ENCODE results near the gene MACROD2. TPM values are rescaled to one million over a fixed set of nuclear protein-coding genes. Genes with fewer than 3 reads are reported as not detected.
"Not testable (repeated sequence)": the region's sequence is repeated elsewhere in the genome, so short reads cannot be mapped to it uniquely, and the experiment has no call there.

MACROD2 gene
- total RNA-seq, 1 experiment from 2014 or later = 0.86 TPM

DNA sequence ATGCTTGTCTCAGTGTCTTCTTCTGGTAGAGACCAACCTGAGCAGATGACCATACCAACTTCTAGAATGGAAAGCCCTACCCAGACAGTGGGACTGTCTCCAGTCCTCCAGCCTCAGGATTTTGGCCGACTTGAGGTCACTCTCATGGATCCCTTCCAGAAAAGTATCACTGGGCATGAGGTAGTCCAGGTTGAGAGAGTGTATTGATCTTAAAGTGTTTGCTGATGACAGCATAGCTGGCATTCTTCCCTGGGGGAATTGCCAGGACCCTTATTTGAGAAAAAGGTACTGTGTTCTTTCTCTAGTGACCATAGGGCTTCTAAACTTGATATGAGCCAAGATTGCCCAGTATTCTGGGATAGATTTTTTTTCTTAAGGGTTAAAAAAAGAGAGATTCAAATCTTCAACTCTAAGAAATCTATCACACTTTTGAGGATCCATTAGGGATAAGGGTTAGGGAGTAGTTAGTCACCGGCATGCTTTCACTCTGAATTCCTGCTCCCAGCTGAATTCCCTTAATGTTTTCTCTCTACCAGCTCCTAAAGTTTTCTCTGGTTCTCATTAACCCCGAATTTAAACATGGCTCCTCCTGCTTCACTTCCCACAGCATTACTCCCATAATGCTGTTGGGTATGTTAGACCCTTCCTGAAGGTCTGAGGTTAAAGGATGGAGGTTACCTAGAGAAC is 415.7 kb downstream of the MACROD2 start:
- no peak for DNase-seq (ENCODE audit: low read depth)

GRCh38 chr20:14412065-14412681 is 416.9 kb downstream of the MACROD2 start:
- DNase-seq (ENCODE audit: low read depth) = no peak

DNA sequence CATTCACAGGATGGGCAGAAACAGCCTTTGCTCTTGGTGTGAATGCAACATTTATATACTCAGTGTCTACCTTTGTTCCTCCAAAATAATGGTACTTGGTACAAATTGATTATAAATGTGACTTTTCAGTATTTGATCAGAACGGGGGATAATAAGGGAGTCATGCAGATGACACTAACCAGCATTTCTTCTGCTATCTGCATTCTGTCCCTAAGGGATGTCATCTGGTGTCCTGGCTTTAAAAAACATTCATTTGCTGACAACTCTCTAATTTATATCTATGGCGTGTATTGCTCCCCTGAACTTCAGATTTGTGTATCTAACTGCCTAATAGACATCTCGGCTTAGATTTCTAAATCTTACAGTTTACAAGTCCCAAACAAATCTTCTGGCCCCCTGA is 418.5 kb downstream of the MACROD2 start:
- DNase-seq (ENCODE audit: low read depth) = no peak

DNA sequence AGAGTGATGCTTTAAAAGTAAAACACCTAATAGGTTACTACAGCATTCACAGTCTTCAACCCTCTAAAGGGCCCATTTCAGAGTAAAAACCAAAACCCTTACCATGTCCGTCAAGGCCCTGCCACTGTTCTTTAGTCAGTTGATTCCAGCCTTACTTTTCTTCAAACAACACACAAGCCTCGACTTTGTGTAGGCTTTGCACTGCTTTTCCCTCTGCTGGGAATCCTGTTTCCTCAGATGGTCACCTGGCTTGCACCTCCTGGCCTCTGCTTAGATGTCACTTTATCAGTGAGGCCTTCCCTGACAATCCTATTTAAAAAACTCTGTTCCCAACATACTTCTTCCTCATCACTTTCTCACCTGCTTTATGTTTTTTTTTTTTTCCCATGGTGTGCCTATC is 419.2 kb downstream of the MACROD2 start:
- DNase-seq (ENCODE audit: low read depth) = no peak

DNA sequence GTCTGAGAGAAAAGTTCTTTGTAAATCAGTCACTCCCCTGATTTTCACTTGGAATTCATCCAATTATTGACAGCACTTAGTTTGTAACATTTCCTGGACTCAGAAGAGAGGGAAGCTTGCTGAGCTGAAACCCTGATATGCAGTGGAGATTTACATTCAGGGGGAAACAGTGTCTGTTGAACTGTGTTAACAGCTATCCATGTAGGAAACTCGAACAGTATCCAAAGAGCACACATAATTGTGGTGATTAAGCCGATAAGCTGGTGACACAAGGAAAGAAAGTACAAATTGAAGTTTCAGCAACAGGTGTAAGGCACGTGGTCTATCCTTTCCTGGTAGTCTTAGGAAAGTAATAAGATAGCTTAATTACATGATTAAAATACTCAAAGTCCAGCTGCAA is 420.2 kb downstream of the MACROD2 start:
- DNase-seq (ENCODE audit: low read depth) = no peak

- no peak for DNase-seq (ENCODE audit: low read depth)
Measured at GRCh38 chr20:14418376-14418775, 423.1 kb downstream of the MACROD2 start.

DNA sequence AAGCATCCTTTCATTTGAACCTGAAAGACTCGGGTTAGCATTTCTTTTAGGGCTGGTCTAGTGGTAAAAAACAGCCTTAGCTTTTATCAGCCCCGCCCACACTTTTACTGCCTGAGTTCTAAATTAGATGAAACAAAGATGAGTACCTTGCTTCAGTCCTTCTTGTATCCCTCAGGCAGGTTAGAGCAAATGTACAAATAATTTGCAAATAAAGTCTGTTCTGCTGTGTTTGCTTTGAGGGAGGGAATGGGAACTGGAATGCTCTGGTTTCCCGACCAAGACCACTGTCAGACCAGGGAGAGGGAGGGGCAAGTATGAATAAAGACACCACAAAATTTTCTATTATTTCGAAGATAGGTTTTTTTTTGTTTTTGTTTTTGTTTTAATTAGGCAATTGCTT is 427.6 kb downstream of the MACROD2 start:
- no peak for DNase-seq (ENCODE audit: low read depth)

DNA sequence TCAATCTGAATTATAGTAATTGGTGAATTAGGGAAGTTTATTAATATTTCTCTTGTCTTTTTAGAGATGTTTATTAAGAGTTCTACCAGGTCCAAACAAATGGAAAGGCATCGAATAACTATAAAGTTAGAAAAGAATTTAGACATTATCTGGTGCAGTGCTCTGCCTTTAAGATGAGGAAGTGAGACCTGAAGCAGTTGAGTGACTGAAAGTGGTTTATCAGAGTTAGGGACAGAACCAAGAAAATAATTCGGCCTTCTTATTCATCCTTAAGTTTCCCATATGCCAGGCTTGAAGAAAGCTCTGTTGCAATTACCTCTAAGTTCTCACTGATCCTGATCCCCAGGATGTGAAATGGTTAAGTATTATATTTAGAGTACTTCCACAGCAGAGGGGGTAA is 436.3 kb downstream of the MACROD2 start:
- no peak for DNase-seq (ENCODE audit: low read depth)

GRCh38 chr20:14432085-14432484 is 436.8 kb downstream of the MACROD2 start:
- DNase-seq (ENCODE audit: low read depth) = no peak

DNA sequence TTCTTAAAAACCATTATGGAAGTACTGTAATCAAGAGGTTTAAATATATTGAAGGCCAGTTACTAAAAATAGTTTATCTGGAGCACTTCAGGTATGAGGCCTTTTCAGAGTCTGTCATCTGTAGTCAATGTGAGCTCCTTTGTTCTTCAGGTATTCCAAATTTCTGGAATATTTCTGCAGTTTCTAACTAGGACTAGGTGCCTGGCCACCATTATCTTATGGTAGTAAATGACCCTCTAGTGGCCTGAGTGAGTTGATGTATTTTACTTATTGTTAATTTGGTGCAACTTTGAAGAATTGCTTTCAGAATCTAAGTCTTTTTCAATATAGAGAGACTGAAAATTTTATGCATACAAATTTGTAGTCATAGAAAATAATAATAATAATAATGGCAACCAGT is 437.3 kb downstream of the MACROD2 start:
- DNase-seq (ENCODE audit: low read depth) = no peak

DNA sequence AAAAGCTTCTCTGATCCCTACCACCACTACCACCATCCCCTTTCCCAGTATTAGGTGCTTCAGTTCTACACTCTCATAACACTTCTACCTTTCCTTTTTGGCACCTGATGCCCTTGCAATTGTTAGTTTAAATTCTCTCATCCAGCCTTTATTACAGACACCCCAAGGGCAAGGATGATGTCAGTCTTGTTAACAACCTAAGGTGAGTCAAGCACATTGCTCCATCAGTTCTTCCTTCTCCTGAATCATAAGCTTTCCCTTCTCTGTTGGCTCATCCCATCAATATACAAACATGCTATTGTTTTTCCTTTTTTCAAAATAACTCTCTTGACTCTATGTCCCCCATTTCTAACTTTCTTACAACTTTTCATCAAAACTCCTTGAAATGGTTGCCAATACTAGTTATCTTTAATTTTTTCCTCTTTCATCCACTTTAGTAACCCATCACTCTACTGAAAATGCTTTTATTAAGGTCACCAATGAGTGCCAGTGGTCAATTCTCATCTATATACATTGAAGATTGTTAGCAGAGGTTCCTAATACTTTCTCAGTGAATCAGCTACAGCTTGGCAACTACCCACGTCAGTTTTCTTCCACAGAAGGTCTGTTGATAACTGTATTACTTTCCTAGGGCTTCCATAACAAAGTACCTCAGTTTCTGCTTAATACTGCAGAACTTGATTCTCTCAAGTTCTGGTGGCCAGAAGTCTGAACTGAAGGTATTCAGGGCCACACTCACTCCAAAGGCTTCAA is 439.2 kb downstream of the MACROD2 start:
- no peak for DNase-seq (ENCODE audit: low read depth)

- DNase-seq (ENCODE audit: low read depth) = no peak
Measured at GRCh38 chr20:14441201-14441600, 445.9 kb downstream of the MACROD2 start.

DNA sequence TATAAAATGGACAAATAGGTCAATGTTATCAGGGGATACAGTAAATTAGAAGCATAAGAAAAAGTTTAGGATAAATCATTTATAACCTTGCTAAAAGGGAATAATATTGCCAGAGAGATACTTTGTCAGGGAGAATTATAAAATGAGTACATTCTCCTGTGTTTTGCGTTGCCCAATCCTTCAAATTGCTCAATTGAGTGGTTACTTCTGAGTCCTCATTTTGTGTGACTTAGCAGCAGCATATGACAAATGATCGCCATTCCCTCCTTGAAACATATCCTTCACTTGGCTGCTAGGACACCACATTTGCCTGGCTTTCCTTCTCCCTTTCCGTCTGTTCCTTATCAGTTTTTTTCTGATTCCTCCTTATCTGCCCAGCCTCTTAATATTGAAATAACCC is 448.8 kb downstream of the MACROD2 start:
- no peak for DNase-seq (ENCODE audit: low read depth)

DNA sequence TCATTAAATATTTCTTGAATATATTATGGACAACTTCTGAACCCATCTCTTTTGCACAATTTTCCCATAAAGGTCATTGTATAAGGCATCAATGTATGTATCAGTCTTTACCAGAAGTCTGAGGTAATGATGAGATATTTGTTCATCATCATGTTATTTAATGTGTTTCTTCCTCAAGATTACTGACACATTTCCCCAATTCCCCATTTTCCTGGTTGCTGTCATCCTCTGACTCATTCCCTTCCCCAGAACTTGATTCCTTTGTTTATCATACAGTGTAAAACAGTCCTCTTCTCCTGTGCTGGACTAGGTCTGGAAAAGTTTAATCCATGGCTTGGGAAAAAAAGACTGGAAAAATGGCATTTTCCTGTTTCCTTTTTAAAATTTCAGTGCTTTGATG is 450.0 kb downstream of the MACROD2 start:
- DNase-seq (ENCODE audit: low read depth) = peak; percentile 5

DNA sequence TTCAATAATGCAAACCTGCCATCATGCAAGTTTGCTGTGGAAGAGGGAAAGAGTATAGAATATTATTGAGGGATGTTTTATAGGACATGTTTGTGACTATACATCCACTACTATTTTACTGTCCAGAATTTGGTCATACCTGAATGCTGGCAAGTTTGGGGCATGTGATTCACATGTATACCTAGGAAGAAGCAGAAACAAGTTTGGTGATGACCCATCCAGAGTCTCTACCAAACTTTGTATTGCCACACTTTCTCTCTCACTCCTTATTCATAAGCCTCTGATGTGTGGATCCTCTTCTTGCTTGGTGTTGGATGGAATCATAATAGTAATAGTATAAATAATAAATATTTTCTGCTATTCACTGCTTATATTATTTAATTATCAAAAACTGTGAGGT is 450.6 kb downstream of the MACROD2 start:
- DNase-seq (ENCODE audit: low read depth) = no peak

DNA sequence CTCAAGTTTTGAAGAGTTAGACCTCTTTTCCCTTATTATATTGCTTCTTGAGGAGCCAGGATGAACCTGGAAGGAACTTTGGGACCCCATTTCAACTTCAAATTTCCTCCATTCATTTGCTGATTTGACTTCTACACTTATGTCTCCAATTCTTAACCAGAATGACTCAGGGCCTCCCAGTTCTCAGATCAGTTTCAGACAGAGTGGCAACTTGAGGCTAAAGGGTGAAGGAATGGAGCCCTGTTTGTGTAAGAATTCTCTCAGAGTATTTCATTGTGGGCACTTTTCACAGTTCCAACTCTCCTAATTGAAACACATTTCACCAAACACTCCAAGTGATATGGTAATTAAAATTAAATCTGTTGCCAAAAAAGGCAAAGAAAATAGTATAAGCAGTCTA is 451.1 kb downstream of the MACROD2 start:
- DNase-seq (ENCODE audit: low read depth) = no peak

GRCh38 chr20:14449323-14449722 is 454.0 kb downstream of the MACROD2 start:
- no peak for DNase-seq (ENCODE audit: low read depth)

GRCh38 chr20:14450256-14450655 is 454.9 kb downstream of the MACROD2 start:
- no peak for DNase-seq (ENCODE audit: low read depth)

DNA sequence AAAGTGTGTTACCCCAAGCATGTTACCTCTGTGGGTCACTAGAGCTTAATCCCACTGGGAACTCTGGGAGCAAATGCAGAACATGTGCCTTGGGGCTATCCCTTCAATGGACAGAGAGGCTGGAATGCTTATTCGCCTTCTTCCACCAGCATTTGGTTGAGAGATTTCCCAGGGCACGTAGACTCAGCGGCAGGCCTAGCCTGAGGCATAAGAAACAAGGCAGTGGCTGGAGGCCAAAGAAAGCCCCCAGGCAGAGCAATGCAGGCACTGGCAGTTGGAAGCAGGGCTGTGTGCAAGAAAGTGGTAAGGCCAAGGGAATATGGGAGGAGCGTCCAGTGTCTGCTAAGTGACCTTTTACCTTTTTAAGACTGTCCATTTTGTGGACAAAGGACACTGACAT is 456.1 kb downstream of the MACROD2 start:
- no peak for DNase-seq (ENCODE audit: low read depth)

DNA sequence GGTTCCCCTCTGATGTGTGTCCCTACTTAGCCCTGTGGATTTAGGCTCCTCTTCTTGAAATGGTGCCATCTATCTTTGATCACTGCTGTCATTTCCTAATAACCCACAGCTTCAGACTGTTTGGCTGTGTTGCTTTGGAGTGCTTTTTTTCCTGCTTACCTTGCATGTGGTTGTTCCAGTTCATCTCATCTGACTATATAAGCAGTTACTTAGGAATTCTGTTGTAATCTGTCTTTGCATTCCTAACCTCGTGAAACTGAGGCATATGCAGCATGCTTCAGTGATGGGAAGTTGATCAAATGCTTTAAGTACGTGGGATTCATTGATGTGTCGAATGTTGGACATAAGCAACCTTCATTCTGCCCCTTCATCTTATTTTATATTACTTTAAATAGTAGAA is 457.9 kb downstream of the MACROD2 start:
- no peak for DNase-seq (ENCODE audit: low read depth)

- DNase-seq (ENCODE audit: low read depth) = no peak
Measured at GRCh38 chr20:14454296-14454695, 459.0 kb downstream of the MACROD2 start.

- not testable (repeated sequence) for DNase-seq (ENCODE audit: low read depth)
Measured at GRCh38 chr20:14467104-14467827, 471.9 kb downstream of the MACROD2 start.

Data from Daoy (cell line).